HL-60 (cell line): Measurements from ENCODE around the gene TSPAN6.

ENCODE experiments used
- POLR2AphosphoS5 ChIP-seq: IDR thresholded peaks from 2 replicates; pipeline ENCODE4 v1.6.1; 2012; ENCODE audit warnings: low read depth
- TF ChIP-seq, protein P1 (sequence below): IDR thresholded peaks from one replicate; pipeline ENCODE4 v1.5.1; 2011; ENCODE audit warnings: low read length, control low read depth, inconsistent platforms; ENCODE audit not compliant: insufficient read depth
- TF ChIP-seq, protein P2 (sequence below): IDR thresholded peaks from 2 replicates; pipeline ENCODE4 v1.6.1; 2012; ENCODE audit warnings: low read depth; ENCODE audit not compliant: insufficient replicate concordance

DNA sequence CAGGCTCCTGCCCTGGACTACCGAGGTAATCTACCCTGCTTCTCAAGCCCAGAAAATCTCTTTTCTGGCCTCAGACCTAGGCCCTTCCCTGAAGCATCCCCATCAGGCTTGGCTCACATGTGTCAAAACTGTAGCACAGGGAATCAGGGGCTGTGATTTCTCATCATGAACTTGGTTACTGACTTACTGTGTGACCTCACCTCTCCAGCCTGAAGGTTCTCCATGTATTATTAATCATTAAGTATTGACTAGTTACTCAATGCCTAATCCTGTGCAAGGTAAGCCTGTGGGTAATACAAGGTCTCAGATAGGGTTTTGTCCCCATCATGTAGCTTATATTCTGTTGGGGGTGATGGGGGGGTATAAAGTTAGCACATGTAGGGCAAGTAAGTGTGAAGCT lies 14.2 kb upstream of the TSPAN6 start:
- TF ChIP-seq, protein P1, sequence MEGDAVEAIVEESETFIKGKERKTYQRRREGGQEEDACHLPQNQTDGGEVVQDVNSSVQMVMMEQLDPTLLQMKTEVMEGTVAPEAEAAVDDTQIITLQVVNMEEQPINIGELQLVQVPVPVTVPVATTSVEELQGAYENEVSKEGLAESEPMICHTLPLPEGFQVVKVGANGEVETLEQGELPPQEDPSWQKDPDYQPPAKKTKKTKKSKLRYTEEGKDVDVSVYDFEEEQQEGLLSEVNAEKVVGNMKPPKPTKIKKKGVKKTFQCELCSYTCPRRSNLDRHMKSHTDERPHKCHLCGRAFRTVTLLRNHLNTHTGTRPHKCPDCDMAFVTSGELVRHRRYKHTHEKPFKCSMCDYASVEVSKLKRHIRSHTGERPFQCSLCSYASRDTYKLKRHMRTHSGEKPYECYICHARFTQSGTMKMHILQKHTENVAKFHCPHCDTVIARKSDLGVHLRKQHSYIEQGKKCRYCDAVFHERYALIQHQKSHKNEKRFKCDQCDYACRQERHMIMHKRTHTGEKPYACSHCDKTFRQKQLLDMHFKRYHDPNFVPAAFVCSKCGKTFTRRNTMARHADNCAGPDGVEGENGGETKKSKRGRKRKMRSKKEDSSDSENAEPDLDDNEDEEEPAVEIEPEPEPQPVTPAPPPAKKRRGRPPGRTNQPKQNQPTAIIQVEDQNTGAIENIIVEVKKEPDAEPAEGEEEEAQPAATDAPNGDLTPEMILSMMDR = no peak
- TF ChIP-seq POLR2AphosphoS5 = no peak
- TF ChIP-seq, protein P2, sequence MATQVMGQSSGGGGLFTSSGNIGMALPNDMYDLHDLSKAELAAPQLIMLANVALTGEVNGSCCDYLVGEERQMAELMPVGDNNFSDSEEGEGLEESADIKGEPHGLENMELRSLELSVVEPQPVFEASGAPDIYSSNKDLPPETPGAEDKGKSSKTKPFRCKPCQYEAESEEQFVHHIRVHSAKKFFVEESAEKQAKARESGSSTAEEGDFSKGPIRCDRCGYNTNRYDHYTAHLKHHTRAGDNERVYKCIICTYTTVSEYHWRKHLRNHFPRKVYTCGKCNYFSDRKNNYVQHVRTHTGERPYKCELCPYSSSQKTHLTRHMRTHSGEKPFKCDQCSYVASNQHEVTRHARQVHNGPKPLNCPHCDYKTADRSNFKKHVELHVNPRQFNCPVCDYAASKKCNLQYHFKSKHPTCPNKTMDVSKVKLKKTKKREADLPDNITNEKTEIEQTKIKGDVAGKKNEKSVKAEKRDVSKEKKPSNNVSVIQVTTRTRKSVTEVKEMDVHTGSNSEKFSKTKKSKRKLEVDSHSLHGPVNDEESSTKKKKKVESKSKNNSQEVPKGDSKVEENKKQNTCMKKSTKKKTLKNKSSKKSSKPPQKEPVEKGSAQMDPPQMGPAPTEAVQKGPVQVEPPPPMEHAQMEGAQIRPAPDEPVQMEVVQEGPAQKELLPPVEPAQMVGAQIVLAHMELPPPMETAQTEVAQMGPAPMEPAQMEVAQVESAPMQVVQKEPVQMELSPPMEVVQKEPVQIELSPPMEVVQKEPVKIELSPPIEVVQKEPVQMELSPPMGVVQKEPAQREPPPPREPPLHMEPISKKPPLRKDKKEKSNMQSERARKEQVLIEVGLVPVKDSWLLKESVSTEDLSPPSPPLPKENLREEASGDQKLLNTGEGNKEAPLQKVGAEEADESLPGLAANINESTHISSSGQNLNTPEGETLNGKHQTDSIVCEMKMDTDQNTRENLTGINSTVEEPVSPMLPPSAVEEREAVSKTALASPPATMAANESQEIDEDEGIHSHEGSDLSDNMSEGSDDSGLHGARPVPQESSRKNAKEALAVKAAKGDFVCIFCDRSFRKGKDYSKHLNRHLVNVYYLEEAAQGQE = no peak
